Smooth muscle cell (in vitro differentiated cells): ENCODE data around the gene ABCB10. TPM values are rescaled to one million over a fixed set of nuclear protein-coding genes. Genes with fewer than 3 reads are reported as not detected.

Experiments
- DNase-seq: peaks from one replicate; lab custom pipeline; 2025; ENCODE audit not compliant: unreplicated experiment; lab: John Stamatoyannopoulos, UW
- H2AFZ ChIP-seq: fragments of 200-600 bp; sonication (generic); 2 replicates; pipeline ENCODE4 v1.6.0; 2016; ENCODE audit warnings: antibody characterized with exemption, low read depth, mild to moderate bottlenecking
- H3F3A ChIP-seq: fragments of 200-600 bp; sonication (generic); 2 replicates; pipeline ENCODE4 v1.6.0; 2017; ENCODE audit warnings: antibody characterized with exemption, low read depth
- H3K27ac ChIP-seq: fragments of 200-600 bp; sonication (generic); 2 replicates; pipeline ENCODE4 v1.5.1; 2016; ENCODE audit warnings: low read depth, mild to moderate bottlenecking
- H3K27me3 ChIP-seq: fragments of 200-600 bp; sonication (generic); 2 replicates; pipeline ENCODE4 v1.6.1; 2016; ENCODE audit warnings: low read depth, mild to moderate bottlenecking
- H3K36me3 ChIP-seq: fragments of 200-600 bp; sonication (generic); 2 replicates; pipeline ENCODE4 v1.5.1; 2016; ENCODE audit warnings: low read depth
- H3K4me1 ChIP-seq: fragments of 200-600 bp; sonication (generic); 2 replicates; pipeline ENCODE4 v1.5.1; 2016; ENCODE audit warnings: low read depth
- H3K4me2 ChIP-seq: fragments of 200-600 bp; sonication (generic); 2 replicates; pipeline ENCODE4 v1.6.0; 2016; ENCODE audit warnings: mild to moderate bottlenecking
- H3K4me3 ChIP-seq: fragments of 200-600 bp; sonication (generic); 2 replicates; pipeline ENCODE4 v1.5.1; 2016; ENCODE audit warnings: mild to moderate bottlenecking
- H3K79me2 ChIP-seq: fragments of 200-600 bp; sonication (generic); 2 replicates; pipeline ENCODE4 v1.6.0; 2016; ENCODE audit warnings: low read depth, mild to moderate bottlenecking
- H3K9ac ChIP-seq: fragments of 200-600 bp; sonication (generic); 2 replicates; pipeline ENCODE4 v1.6.0; 2016; ENCODE audit warnings: low read depth
- H3K9me3 ChIP-seq: fragments of 200-600 bp; sonication (generic); replicated peaks from 2 replicates; pipeline ENCODE4 v1.5.1; 2016; ENCODE audit warnings: low read depth
- H4K20me1 ChIP-seq: fragments of 200-600 bp; sonication (generic); 2 replicates; pipeline ENCODE4 v1.6.0; 2016; ENCODE audit warnings: low read depth
- WGBS: methylation state at CpG from one replicate; pipeline ENCODE4 v1.1.7; 2016; ENCODE audit warnings: low lambda C conversion rate; 5-methylcytosine and 5-hydroxymethylcytosine counted together
- polyA plus RNA-seq: library from polyadenylated mRNA; unstranded; fragments of >200 nt; fragmentation: Nextera tagmentation; extraction: Ambion mirVana; gene quantifications from 2 replicates; pipeline ENCODE4 v1.2.1, GENCODE V29; 2016
- total RNA-seq: library from RNA; depleted of rRNA; stranded (reverse); fragments of >200 nt; gene quantifications from 2 replicates; pipeline ENCODE4 v1.2.3, GENCODE V29; 2014
- TF ChIP-seq, protein P1 (sequence below): fragments of 200-600 bp; sonication (generic); IDR thresholded peaks from 2 replicates; pipeline ENCODE4 v1.5.1; 2017; ENCODE audit warnings: borderline replicate concordance, mild to moderate bottlenecking, antibody characterized with exemption; ENCODE audit not compliant: insufficient read depth, poor library complexity, severe bottlenecking

Gene ABCB10
- total and polyA plus RNA-seq, 2 experiments from 2014 or later = 7.1 to 18.4 TPM

DNA sequence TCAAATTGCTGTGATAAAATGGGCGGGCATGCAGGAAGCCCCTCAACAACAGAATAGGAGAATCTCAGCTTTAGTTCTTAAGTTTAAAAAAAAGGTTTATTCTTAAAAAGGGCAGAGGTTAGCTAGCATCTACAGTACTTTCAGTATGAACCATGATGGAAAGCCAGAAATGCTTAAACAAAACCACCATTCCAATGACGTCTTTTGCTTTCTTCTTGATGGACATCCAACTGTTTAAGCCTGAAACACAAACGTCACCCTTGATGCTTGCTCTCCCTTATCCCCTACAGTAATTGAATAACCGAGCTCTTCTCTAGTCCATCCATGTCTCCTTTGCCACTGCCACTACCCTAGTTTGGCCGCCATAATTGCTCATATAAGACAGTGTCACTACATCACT, 41.7 kb upstream of the ABCB10 start:
- Histone ChIP-seq H3K9ac (no peak overlapping the region), H3K4me2 (no peak overlapping the region), H3F3A (no peaks in the 10 kb centered on the region), H3K4me1 (no peaks in the 10 kb centered on the region), H3K4me3 (no peak overlapping the region), H4K20me1 (peaks cover 18% of the 10 kb centered on the region), H3K9me3 (no peaks in the 10 kb centered on the region), H3K27me3 (no peaks in the 10 kb centered on the region), H3K36me3 (peaks cover 4% of the 10 kb centered on the region), H3K27ac (no peak overlapping the region), H2AFZ (no peak overlapping the region), H3K79me2 (peaks cover 5% of the 10 kb centered on the region)
- DNase-seq = no peak
- TF ChIP-seq, protein P1, sequence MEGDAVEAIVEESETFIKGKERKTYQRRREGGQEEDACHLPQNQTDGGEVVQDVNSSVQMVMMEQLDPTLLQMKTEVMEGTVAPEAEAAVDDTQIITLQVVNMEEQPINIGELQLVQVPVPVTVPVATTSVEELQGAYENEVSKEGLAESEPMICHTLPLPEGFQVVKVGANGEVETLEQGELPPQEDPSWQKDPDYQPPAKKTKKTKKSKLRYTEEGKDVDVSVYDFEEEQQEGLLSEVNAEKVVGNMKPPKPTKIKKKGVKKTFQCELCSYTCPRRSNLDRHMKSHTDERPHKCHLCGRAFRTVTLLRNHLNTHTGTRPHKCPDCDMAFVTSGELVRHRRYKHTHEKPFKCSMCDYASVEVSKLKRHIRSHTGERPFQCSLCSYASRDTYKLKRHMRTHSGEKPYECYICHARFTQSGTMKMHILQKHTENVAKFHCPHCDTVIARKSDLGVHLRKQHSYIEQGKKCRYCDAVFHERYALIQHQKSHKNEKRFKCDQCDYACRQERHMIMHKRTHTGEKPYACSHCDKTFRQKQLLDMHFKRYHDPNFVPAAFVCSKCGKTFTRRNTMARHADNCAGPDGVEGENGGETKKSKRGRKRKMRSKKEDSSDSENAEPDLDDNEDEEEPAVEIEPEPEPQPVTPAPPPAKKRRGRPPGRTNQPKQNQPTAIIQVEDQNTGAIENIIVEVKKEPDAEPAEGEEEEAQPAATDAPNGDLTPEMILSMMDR = no peak
- 98% methylated on average over 5 of the region's 5 CpGs for WGBS

DNA sequence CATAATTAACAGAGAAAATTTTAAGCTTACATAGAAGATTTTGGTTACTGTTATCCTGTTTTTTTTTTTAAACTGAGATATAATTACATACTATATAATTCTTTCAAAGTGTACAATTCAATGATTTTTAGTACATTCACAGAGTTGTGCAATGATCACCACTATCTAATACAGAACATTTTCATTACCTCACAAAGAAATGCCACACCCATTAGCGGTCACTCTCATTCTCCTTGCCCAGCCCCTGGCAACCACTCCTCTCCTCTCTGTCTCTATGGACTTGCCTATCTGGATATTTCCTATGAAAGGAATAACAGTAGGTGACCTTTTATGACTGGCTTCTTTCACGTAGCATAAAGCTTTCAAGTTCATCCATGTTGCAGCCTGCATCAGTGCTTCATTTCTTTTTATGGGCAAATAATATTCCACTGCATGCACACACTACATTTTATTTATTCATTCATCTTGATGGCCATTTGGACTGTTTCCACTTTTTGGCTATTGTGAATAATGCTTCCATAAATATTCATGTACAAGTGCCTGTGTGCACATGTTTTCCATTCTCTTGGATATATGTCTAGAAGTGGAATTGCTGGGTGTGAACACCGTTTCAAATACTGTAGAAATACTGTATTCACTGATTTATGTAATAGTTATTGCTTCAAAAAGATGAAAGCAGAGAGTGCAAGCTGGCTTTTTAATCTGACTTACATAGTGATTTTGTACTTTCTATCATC, 40.9 kb upstream of the ABCB10 start:
- Histone ChIP-seq H3K9ac (no peak overlapping the region), H3K9me3 (no peaks in the 10 kb centered on the region), H3K4me3 (no peak overlapping the region), H3F3A (no peaks in the 10 kb centered on the region), H3K27me3 (no peaks in the 10 kb centered on the region), H4K20me1 (peaks cover 18% of the 10 kb centered on the region), H3K4me2 (no peak overlapping the region), H2AFZ (no peak overlapping the region), H3K27ac (no peak overlapping the region), H3K36me3 (peaks cover 4% of the 10 kb centered on the region), H3K4me1 (no peaks in the 10 kb centered on the region), H3K79me2 (peaks cover 5% of the 10 kb centered on the region)
- WGBS = 97% methylated on average over 3 of the region's 3 CpGs
- TF ChIP-seq, protein P1 = no peak
- DNase-seq = no peak

DNA sequence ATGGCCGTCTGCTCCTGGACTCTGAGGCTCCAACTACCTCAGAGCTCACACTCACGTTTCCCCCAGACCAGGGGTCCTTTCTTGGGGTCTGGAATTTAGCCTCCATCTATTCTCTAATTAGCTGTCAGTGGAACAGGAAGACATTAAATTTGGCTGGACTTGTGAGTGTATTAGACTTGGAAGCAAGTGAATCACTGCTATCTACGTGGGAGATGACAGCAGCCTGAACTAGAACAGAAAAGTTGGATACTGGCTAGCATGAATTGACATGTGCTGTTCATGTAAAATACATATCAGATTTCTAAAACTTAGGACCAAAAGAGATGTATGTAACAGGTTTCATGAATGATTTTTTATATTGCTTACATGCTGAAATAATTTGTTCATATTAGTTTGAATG, 39.4 kb upstream of the ABCB10 start:
- peaks cover 5% of the 10 kb centered on the region for H3K79me2 ChIP-seq
- no peaks in the 10 kb centered on the region for H3K27me3 ChIP-seq
- no peaks in the 10 kb centered on the region for H3K4me1 ChIP-seq
- peaks cover 18% of the 10 kb centered on the region for H4K20me1 ChIP-seq
- H3K36me3 ChIP-seq = peaks cover 4% of the 10 kb centered on the region
- no peaks in the 10 kb centered on the region for H3F3A ChIP-seq
- no peak overlapping the region for H3K9ac ChIP-seq
- no peak overlapping the region for H3K4me2 ChIP-seq
- no peak for DNase-seq
- TF ChIP-seq, protein P1 = no peak
- peak overlapping the region; percentile 61 for H3K27ac ChIP-seq
- WGBS = 78% methylated on average over 3 of the region's 3 CpGs
- H2AFZ ChIP-seq = no peak overlapping the region
- no peaks in the 10 kb centered on the region for H3K9me3 ChIP-seq
- H3K4me3 ChIP-seq = no peak overlapping the region
